GM21723 (cell line): ENCODE data around the gene NSFL1C.
A peak's percentile ranks its signal among the peaks of the same experiment; 100 is the strongest.
"Not testable (repeated sequence)": the region's sequence is repeated elsewhere in the genome, so short reads cannot be mapped to it uniquely, and the experiment has no call there.

ENCODE experiments used
- ATAC-seq: cut with Tn5 transposase; IDR thresholded peaks from one replicate; pipeline ENCODE4 v1.9.1; 2021; ENCODE audit warnings: mild to moderate bottlenecking, moderate library complexity; ENCODE audit not compliant: unreplicated experiment

Gene NSFL1C

DNA sequence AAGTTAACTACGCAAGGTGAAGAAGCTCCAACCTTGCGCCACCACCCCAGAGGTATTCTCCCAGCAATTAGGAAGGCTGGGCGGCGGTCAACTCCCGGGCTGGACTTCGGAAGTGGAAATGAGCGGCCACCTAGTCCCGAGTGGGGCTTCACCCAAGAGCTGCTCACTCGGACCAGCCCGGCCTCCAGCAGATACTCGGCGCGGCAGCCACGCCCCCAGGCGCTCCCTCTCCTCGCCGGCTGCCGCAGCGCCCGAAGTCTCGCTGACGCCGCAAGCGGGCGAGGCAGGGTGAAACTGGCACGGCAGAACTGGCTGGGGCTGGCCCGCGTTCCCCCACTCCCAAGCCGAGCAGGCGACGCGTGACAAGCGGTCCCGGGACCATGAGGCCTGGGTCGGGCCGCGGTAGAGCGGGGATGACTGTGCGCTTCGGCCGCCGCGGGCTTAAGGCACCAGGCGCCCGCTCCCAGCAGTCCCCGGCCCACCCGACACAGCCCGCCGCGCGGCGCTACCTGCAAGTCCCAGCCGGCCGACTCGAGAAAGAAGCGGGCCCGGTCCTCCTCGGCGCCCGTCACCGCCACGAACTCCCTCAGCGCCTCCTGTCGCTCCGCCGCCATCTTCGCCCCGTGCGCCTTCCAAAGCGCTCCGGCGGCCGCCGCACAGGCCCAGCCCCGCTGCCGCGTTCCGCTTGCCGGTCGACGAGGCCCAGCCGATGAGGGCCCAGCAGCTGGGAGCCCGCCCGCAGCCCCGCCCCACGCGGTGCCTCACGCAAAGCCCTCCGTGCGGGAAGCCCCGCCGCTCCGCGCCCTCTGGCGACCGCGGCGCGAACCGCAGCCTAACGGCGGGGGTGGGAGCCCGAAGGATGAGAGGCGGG, at the start of gene NSFL1C:
Gene NSFL1C (minus strand): TSS at position 639 of the 871 bp plus-strand sequence. CDS start 25 bp downstream, at position 614.
- peak; percentile 91 for ATAC-seq

DNA sequence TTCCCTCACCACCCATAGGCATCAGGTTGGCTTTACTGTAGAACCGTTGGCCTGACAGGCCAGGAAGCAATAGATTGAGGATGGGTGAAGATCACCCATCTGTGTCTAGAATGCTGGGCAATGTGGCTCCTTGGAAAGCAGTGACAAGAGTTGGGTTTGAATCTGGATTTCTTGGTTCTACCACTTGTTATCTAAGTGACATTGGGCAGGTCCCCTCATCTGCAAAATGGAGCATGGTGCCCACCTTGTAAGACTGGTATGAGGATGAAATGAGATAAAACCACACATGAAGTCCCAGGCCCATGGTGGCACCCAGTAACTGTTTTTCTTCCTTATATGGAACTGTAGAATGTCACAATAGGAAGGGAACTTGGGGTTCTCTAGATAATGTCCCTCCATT, 47.2 kb upstream of the NSFL1C start:
- no peak for ATAC-seq

DNA sequence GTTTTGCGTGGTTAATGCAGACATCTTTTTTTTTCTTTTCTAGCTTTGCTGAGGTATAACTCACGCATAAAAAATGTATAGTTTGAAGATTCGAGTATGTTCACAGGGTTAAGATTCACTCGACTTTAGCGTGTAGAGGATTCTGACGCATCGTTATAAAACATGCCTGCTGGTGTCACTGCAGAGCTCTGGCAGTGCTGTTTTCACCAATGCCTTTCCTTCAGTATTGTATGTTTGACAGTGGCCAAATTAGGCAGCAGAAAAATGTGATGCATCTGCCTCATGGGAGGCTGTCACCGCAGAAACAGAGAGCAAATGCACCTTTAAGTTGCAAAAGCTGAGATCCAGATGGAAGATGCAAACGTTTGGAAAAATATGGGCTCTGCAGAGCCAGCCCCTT, 42.6 kb upstream of the NSFL1C start:
- no peak for ATAC-seq

DNA sequence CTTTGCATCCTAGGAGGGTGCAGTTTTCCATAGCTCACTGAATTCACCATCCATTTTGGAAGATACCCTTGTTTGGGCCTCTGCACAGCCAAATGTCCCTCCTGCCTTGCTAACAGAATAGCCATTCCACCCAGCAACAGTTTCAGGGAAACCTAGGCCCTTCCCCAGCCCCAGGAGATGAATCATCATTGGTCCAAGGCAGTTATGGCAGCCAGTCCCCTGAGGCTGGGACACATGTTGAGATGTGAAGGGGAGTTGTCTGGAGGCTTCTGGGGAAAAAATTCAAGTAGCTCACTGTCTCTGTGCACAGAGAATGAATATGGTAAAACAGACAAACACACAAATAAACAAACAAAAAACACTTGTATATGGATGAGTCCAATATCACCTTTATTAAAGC, 41.9 kb upstream of the NSFL1C start:
- no peak for ATAC-seq

DNA sequence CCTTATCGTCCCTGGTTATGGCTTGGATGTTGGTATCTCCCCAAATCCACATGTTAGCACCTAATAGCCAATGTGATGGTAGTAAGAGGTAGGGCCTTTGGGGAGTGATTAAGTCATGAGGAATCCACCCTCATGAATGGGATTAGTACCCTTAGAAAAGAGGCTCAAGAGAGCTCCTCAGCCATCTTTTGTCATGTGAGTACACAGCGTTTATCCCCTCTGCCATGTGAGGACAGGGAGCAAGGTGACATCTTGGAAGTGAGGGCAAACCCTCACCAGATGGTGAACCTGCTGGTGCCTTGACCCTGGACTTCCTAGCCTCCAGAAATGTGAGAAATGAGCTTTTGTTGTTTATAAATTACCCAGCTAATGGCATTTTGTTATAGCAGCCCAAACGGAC, 40.6 kb upstream of the NSFL1C start:
- no peak for ATAC-seq

DNA sequence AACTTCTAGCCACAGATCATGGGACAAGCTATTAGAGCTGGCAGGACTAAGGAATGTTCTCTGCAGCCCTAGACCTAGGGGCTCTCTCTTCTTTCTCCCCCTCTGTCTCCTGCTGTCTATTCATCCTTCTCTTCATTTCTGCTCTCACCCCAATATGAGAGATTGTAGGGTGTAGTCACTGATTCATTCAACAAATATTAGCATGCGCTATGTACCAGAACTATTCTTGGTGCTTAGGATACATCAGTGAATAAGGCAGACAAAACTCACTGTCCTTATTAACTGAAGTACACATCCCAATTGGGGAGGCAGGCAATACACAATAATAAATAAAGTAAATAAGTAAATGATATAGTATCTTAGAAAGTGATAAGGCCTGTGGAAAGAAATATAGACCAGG, 39.2 kb upstream of the NSFL1C start:
- ATAC-seq: no peak

DNA sequence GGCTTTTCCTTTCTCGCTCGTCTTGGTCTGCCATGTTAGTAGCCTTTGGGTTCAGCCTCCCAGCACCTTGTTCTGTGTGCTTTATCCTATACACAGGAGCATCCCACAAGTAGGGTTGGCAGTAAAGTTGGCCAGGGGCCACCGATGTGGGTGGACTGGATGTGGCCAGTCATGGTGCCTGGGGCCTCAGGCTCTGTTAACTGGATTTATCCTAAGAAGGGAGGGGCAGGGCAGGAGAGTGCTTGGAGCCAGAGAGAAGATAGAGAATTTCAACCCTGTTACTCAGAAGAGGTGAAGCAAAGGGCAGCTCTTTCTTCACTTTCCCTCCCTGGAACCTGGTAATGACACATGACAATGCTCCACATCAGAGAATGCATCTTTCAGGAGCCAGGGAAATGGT, 38.7 kb upstream of the NSFL1C start:
- no peak for ATAC-seq

DNA sequence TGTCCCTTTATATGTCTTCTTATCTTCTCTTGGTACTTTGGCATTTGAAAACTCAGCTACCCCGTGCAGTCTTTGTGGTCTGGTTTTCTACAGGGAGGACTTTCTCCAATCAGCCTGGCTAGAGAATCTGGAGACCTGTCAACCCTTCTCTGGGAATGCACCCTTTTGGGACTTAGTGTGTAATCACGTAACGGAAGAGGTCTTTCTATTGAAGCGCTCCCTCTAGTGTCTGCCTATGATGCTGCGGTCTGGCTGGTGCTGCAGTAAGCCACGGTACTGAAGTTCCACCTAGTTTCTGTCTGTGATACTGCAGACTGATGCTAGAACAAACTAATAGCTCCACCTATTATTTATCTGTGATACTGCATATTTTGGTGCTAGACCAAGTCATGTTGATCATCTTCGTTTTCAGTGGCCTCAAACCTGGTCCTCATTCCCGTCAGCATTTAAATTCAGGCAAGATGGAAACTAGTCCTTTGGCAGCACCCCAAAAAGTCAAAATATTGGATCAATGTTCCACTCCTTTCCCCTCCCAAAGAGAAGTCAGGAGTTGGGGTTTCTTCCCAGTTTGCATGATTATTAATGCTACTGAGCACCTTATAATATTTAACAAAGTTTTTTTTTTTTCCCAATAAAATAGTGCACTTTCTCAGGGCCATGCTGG, 37.0 kb upstream of the NSFL1C start:
- ATAC-seq: peak; percentile 99

DNA sequence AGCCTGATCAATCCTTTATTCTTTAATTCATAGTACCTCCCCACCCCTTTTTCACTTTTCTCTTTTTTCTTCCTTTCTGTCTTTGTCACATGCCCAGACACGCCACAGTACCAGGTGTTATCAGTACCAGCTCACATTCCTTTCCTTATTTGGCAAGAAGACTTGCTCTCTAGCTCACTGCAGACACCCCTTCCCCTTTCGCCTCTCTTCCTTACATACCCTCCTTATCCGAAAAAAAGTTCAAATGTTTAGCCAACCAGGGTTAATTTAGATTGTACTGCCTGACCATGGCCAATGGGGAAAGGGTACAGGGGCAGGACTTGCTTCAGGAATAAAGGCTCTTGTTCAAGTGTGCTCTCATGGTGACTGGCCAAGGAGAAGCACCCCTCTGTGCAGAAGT, 33.8 kb upstream of the NSFL1C start:
- no peak for ATAC-seq

DNA sequence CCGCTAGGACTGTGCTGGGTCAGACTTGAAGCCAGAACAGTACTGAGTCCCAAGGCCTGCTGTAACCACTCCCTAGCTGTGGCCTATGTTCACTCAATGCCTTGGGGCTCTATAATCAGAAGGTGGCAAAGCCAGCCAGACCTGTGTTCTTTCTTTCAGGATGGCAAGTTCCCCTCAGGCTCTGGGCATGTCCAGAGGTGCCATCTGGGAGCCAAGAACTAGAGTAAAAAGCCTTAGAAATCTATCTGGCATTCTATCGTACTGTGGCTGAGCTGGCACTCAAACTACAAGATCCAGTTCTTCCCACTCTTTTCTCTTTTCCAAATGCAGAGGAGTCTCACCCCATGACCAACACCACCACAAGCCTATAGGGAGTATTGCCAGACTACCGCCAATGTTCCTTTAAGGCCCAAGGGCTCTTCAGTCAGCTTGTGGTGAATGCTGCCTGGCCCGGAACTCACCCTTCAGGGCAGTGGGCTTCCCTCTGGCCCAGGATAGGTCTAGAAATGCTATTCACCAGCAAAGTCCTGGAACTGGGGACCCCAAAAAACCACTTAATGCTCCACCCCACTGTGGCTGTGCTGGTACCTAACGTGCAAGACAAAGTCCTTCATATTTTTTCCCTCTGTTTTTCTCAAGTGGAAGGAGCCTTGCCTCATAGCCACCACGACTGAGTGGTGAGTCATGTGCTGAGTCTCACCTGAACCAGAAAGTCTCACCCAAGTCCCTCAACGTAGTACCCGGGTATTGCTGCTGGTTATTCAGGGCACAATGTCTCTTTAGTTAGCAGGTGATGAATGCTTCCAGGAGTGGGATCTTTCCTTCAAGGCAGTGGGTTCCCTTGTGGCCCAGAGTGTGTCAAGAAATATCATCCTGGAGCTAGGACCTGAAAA, 33.1 kb upstream of the NSFL1C start:
- no peak for ATAC-seq

DNA sequence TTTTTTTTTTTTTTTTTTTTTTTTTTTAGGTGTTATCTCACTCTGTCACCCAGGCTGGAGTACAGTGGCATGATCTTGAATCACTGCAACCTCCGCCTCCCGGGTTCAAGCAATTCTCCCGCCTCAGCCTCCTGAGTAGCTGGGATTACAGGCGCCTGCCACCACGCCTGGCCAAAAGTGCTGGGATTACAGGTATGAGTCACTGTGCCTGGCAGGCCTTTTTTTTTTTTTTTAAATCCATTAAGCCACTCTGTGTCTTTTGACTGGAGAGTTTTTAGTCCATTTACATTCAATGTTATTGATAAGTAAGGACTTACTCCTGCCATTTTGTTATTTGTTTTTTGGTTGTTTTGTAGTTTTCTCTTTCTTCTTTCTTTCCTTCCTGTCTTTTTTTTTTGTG, 30.7 kb upstream of the NSFL1C start:
- not testable (repeated sequence) for ATAC-seq

DNA sequence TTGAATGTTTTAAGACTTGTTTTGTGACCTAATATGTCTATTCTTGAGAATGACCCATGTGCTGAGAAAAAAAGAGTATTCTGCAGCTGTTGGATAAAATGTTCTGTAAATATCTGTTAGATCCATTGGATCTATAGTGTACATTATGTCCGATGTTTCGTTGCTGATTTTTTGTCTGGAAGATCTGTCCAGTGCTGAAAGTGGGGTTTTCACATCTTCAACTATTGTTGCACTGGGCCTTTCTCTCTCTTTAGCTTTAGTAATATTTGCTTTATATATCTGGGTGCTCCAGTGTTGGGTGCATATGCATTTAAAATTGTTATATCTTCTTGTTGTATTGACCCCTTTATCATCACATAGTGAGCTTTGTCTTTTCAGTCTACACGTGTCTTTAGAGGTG, 30.3 kb upstream of the NSFL1C start:
- no peak for ATAC-seq

DNA sequence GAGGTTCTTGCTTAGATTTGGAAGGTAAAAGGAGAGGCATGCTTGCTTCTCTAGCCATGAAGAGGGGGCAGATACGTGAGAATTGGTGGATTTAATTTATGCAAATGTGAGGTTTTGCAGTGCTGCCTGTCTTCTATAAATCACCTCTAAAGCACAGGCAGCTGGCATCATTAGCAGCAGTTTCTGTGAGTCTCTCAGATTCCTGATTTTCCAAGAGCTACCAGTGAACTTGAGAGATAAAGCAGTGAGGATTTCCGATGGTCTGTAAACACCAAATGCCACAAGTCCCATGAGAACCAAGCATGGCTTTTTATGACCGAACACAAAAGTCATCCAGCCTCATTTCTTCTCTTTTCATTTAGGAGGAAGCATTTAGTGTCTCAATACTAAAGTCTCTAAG, 27.8 kb upstream of the NSFL1C start:
- ATAC-seq: no peak

DNA sequence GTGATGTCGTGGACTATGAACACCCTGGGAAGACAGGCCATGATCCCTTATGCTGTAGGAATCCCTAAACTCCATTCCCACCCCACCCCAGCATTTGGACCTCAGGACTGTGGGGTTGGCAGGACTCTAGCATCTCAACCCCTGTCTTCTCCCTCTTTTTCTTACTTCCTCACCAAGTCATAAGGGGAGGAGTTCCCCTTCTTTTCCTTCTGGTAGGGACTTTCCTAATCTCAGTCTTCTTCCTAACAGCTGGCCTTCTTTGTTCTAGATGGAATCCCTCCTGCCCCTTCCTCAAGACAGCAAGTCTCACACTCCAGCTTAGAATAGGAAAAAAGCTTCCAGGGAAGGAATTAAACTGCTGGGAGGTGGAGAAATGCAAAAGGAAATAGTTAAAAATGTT, 26.9 kb upstream of the NSFL1C start:
- no peak for ATAC-seq

DNA sequence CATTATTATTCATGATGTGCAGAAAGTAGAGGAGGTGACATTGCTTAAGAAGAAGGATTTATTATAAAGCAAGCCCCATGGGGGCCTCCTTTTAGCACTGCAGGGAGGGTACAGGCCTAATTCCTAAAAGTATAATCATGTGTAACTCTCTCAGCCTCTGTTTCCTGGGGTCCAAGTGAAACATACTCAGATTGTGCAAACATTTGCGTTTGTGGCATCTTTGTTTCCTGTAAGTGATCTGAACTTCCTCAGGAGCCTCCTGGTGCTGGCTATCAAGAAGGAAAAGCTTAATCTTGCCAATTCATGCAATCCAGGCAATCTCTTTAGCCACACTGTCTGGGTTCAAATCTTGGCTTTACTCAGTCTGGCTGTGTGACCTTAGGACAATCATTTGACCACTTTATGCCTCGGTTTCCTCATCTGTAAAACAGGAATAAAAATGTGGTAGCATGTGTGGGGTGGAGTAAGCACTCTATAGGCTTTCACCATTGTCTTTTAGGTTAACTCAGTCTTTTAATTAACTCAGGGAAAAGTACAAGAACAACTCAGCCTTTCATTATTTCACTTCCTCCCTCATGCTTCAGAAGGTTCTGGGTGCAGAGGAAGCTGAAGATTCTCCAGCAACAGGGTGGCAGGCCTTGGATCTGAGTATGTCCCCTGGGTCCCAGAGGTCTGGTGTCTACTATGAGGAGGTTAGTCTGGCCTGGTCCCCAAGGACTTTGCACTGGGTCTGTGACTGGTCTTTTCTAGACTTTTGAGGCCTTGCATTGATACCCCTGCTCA, 25.4 kb upstream of the NSFL1C start:
- ATAC-seq: no peak

DNA sequence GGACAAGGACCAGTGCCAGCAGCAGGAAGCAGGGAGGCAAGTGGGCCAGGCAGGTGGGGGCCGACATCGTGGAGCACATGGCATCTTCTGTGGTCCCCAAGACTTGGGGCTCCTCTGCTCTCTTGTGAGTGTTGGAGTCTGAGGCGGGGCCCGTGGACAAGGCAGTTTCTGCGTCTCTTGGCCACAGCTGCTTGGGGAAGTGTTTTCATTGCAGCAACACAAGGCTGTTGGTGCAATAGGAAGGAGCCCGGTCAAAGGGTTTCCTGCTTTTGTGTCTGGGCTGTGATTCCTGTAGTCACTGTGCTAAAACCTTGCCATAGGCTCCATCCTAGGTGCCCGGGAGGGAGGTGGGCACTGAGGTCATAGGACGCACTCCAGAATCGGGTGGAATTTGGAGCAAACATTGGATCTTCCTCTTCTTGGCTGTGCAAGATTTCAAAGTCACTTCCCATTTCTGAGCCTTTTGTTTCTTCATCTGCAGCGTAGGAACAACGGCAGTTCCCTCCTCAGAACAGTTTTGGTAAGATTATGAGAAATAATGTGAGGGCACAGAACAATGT, 24.7 kb upstream of the NSFL1C start, which contains the start of gene SIRPB2:
Gene SIRPB2 (minus strand): TSS at position 140 of the 560 bp plus-strand sequence. CDS start 61 bp downstream, at position 79.
- no peak for ATAC-seq

DNA sequence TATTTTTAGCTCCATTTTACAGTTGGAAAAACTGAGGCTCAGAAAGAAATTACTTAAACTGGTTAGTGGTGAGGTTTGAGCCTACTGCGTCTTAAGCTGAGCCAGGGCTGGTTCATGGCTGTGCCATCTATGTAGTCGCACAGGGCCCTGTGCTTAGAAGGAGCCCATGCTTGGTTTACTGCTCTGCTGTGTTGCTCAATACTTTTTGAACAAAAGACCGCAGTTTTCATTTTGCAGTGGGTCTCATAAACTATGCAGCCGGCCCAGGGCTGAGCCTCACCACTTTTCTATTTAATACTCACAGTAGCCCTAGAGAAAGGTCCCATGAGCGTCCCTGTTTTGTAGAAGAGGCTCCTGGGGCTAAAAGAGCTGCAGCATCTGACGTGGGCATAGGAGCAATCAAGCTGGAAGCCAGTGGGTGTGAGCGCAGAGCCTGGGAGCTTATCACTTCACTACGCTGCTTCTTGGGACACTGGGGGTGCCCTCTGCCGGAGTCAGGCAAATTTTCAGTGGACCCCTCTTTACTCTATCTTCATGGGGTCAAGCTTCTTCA, 24.1 kb upstream of the NSFL1C start:
- no peak for ATAC-seq

DNA sequence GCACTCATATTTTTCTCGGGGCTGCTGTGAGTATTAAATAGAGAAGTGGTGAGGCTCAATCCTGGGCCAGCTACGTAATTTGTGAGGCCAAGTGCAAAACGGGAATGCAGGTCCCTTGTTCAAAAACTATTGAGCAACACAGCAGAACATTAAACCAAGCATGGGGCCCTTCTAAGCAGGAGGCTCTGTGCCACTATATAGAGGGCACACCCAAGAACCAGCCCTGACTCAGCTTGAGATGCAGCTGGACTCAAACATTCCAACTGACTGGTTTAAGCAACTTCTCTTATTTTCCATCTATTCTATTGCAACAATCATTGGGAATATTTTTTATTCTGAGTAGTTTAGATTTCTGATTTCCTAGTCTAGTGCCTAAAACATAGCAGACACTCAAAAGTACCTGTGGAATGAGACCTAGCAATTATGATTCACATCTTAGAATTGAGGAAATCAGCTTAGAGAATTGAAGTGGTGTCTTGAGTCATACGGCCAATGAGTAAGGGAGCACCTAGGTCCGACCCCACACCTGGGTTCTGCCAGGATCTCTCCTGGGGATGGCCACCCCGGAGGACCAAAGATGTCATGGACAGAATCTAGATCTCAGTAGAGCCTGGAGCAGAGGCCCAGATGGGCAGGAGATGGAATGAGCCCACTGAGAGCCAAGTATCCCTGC, 23.3 kb upstream of the NSFL1C start:
- no peak for ATAC-seq

DNA sequence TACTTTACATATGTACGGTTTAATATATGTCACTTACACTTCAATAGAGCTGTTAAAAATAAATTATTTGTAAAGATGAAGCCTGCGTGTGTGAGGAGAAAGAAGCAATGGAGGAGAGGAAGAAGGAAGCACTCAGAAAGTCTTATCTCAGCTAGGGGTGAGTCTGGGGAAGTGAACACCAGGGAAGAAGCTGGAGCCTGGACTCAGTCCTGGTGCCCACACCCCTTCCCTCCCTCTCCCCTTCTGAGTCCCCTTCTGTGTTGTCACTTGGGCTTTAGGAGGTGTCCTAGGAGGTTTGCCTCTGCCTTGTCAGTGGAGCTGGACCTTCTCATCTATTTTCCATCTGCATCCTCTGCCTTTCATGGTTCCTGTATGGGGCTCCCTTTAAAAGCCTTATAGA, 22.7 kb upstream of the NSFL1C start:
- ATAC-seq: no peak
